IPS DF 4.7 (cell line): ENCODE results near the gene RNF32.
"Not testable (repeated sequence)": the region's sequence is repeated elsewhere in the genome, so short reads cannot be mapped to it uniquely, and the experiment has no call there.

Source experiments
- DNase-seq: peaks from one replicate; pipeline ENCODE4 v3.0.0-alpha.2; 2013; ENCODE audit warnings: low spot score; ENCODE audit errors: extremely low read depth

Gene RNF32

GRCh38 chr7:156673454-156673853 is 32.9 kb downstream of the RNF32 start:
- DNase-seq = no peak

- DNase-seq = no peak
These were observed 33.3 kb downstream of the RNF32 start for GRCh38 chr7:156673902-156674301.

- no peak for DNase-seq
These were observed 35.1 kb downstream of the RNF32 start for GRCh38 chr7:156675721-156676120.

- DNase-seq = no peak
These were observed 35.7 kb downstream of the RNF32 start for GRCh38 chr7:156676263-156676662.

GRCh38 chr7:156677374-156678054 is 36.9 kb downstream of the RNF32 start:
- DNase-seq = no peak

- DNase-seq = no peak
These were observed 39.7 kb downstream of the RNF32 start for GRCh38 chr7:156680281-156680680.

GRCh38 chr7:156682928-156683327 is 42.4 kb downstream of the RNF32 start:
- no peak for DNase-seq

- DNase-seq = no peak
These were observed 43.7 kb downstream of the RNF32 start for GRCh38 chr7:156684251-156684650.

- no peak for DNase-seq
These were observed 44.1 kb downstream of the RNF32 start for GRCh38 chr7:156684661-156685060.

GRCh38 chr7:156691764-156692163 is 51.2 kb downstream of the RNF32 start:
- no peak for DNase-seq

- DNase-seq = no peak
These were observed 52.3 kb downstream of the RNF32 start for GRCh38 chr7:156692849-156693248.

- DNase-seq = no peak
These were observed 53.1 kb downstream of the RNF32 start for GRCh38 chr7:156693627-156694026.

GRCh38 chr7:156697283-156697682 is 56.7 kb downstream of the RNF32 start:
- not testable (repeated sequence) for DNase-seq

GRCh38 chr7:156698512-156698911 is 57.9 kb downstream of the RNF32 start:
- not testable (repeated sequence) for DNase-seq

- not testable (repeated sequence) for DNase-seq
These were observed 61.2 kb downstream of the RNF32 start for GRCh38 chr7:156701787-156702186.

- no peak for DNase-seq
These were observed 61.8 kb downstream of the RNF32 start for GRCh38 chr7:156702399-156702798.

GRCh38 chr7:156703209-156703608 is 62.6 kb downstream of the RNF32 start:
- DNase-seq = no peak

- DNase-seq = no peak
These were observed 63.4 kb downstream of the RNF32 start for GRCh38 chr7:156703773-156704482.

GRCh38 chr7:156722043-156722826 is 81.7 kb downstream of the RNF32 start:
- DNase-seq = no peak

GRCh38 chr7:156725073-156725472 is 84.5 kb downstream of the RNF32 start:
- DNase-seq = no peak

GRCh38 chr7:156725936-156726335 is 85.4 kb downstream of the RNF32 start:
- no peak for DNase-seq
